ACHN (cell line): ENCODE results near the gene ASS1.

Source experiments
- DNase-seq: peaks from one replicate; pipeline ENCODE4 v3.0.0-alpha.2; 2015
- in situ Hi-C: cut with HindIII; loops from 2 replicates; pipeline ENCODE4 v1.10.0; 2017; ENCODE audit warnings: low sequenced_read_pairs, low pct_ligation_motif_present, low pct_unique_long_range_greater_than_20kb

ASS1 gene

GRCh38 chr9:130414910-130415746 is 29.6 kb upstream of the ASS1 start:
- in situ Hi-C loops, result no loop called here
- DNase-seq, result no peak

- no peak for DNase-seq
- in situ Hi-C loops, result no loop called here
These were observed 27.2 kb upstream of the ASS1 start for GRCh38 chr9:130417602-130418001.

- in situ Hi-C loops, result no loop called here
- DNase-seq, result no peak
These were observed 26.0 kb upstream of the ASS1 start for GRCh38 chr9:130418776-130419175.

DNA sequence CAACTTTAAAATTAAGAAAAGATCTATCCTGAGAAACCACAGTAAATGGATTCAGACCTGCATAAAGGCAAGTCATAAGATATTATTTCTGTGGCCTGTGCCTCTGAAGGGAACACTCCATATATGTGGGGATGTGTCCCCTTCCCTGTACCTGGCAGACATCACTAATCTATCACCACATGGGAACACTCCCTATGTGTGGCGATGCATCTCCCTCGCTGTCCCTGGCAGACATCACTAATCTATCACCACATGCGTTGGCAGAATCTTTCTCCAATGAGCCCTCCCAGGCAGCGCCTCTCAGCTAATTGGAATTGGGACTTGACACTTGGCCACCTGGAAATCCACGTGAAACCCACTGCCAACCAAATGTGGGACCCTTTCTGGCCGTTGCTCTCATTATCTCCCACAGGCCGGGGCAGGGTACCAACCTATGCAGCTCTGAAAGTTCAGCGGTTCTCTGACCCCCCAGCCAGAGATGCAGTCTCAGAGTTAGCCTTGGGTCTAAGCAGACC is 25.2 kb upstream of the ASS1 start:
- DNase-seq, result no peak
- in situ Hi-C loops, result no loop called here

- in situ Hi-C loops, result no loop called here
These were observed 23.5 kb upstream of the ASS1 start for GRCh38 chr9:130421154-130421801.

GRCh38 chr9:130421802-130422276 is 22.9 kb upstream of the ASS1 start:
- no peak for DNase-seq
- in situ Hi-C loops, result no loop called here

More at GRCh38 chr9:130421154-130421801, 23.5 kb upstream of the ASS1 start:
- no peak for DNase-seq

GRCh38 chr9:130422546-130422945 is 22.2 kb upstream of the ASS1 start:
- no peak for DNase-seq
- in situ Hi-C loops, result no loop called here

DNA sequence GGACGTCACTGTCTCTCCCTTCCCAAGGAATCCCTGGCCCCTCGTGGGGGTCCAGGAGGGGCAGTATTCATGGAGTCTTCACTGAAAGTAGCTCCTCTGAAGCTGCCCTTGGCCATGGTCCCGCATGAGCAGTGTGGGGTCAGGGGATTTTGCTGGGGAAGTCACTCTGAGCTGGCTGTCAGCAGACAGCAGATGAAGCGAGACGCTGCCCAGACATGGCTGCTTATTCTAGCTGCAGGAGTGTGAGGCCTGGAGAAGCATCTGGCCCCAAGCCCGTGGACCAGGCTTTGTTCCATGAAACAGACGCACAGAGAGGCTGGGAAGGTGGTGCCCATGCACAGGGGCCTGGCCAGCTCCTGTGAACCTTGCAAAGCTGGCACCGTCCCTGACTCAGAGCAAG is 21.5 kb upstream of the ASS1 start:
- no peak for DNase-seq
- in situ Hi-C loops, result no loop called here

DNA sequence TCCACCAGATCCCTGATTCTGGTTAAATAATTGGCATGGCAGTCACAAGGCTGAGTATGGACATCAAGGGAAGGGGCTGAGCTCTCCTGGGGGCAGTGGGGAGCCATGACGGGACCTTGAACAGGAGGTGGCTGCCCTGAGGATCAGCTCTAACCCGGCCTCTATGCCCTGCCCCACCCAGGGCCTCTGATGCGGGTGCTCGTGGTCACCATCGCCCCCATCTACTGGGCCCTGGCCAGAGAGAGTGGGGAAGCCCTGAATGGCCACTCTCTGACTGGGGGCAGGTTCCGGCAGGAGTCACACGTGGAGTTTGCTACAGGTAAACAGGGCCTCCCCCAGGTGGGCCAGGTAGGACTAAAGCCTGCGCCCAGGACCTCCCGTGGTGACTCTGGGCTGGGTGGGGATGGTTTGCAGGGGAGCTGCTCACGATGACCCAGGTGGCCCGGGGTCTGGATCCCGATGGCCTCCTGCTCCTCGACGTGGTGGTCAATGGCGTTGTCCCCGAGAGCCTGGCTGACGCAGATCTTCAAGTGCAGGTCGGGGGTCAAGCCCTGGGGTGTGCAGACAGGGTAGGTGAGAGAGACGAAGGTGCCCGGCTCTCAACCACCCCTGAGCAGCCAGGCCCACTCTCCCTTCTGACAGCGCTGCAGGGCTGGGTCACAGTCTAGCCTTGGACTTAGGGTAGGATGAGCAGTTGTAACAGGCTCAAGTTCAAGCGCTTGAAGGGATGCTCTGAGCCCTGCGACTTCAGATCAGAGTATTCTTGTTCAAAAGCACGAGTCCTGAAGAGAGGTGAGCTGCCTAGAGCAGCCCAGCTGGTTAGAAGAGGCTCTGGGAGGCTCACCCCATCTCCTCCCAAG is 19.9 kb upstream of the ASS1 start:
- no peak for DNase-seq
- in situ Hi-C loops, result no loop called here

GRCh38 chr9:130425741-130426466 is 18.9 kb upstream of the ASS1 start:
- no peak for DNase-seq
- in situ Hi-C loops, result no loop called here

- in situ Hi-C loops, result no loop called here
- no peak for DNase-seq
These were observed 18.3 kb upstream of the ASS1 start for GRCh38 chr9:130426467-130426773.

DNA sequence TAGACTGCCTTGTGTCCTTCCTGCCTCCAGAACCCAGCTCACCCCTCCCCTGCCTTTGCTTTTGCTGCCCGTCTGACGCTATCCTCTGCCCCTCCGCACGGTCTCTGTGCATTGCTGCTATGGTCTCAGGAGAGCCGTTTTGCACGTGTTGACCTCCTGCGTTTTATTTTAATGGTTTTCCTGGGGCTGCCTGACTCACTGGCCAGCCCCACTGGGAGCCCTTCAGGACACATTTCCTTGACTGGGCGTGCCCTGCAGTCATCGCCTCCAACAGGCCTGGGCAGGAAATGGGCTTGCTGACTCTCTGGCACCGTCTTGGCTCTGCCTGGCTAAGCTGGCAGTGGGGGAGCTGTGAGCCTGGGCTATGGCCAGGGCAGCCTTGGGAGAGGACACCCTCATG is 17.9 kb upstream of the ASS1 start:
- in situ Hi-C loops, result no loop called here

GRCh38 chr9:130427326-130427725 is 17.4 kb upstream of the ASS1 start:
- DNase-seq, result no peak
- in situ Hi-C loops, result no loop called here

More for the DNA sequence above, 17.9 kb upstream of the ASS1 start:
- DNase-seq, result peak; percentile 75

GRCh38 chr9:130428086-130428665 is 16.6 kb upstream of the ASS1 start:
- in situ Hi-C loops, result no loop called here
- DNase-seq, result no peak

DNA sequence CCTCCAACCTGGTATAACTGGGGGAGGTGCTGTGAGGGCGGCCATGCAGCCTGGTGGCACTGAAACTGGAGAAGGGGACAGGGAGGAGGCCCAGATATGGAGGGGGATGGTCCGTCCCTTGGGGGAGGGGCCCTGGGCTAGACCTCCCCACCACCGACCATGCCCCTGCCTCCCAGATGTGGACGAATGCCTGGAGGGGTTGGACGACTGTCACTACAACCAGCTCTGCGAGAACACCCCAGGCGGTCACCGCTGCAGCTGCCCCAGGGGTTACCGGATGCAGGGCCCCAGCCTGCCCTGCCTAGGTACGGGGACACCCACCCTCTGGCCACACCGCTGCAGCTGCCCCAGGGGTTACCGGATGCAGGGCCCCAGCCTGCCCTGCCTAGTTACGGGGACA is 15.4 kb upstream of the ASS1 start:
- in situ Hi-C loops, result no loop called here
- DNase-seq, result no peak

DNA sequence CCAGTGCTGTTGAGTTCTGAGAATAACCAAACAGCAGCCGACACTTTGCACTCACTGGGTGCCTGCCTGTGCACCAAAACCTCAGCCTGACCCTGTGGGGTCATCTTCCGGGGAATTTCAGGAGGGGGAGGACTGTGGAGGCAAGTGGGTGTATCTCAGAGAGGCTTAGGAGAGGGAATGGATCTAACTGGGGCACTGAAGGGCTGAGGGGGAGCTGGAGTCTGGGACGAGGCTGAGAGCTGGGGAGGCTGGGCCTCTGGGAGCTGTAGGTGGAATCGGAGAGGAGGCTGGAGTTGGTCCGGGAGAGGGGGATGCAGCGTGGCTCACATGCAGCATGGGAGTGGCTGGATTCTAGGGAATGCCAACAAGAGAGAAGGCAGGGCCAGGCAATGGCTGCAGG is 14.9 kb upstream of the ASS1 start:
- DNase-seq, result no peak
- in situ Hi-C loops, result no loop called here

DNA sequence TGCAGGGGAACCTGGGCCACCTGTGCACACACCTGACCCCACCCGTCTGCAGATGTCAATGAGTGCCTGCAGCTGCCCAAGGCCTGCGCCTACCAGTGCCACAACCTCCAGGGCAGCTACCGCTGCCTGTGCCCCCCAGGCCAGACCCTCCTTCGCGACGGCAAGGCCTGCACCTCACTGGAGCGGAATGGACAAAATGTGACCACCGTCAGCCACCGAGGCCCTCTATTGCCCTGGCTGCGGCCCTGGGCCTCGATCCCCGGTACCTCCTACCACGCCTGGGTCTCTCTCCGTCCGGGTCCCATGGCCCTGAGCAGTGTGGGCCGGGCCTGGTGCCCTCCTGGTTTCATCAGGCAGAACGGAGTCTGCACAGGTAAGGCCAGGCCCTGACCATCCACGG is 14.5 kb upstream of the ASS1 start:
- no peak for DNase-seq
- in situ Hi-C loops, result no loop called here
